Right lobe of liver (tissue), 4 donors: ENCODE measurements around the gene RAB35.

Experiments
- CTCF ChIP-seq, 4 donors: fragments of 200-600 bp in 3 of 4; fragments of 450-650 bp in 1 of 4; IDR thresholded peaks; one replicate each; pipeline versions ENCODE4 v1.5.1 to v1.8.0; 2016 to 2022; ENCODE audit warnings: antibody characterized with exemption in 4 of 4, mild to moderate bottlenecking in 2 of 4
- POLR2A ChIP-seq: fragments of 450-650 bp; IDR thresholded peaks from one replicate; pipeline ENCODE4 v1.6.1; 2017; ENCODE audit warnings: antibody characterized with exemption, mild to moderate bottlenecking
- donor health status: DM: no; HTN: no; CAD: no.
- donor health status: DM: no; HTN: no; CAD: no.
- donor health status: DM: no; HTN: yes; CAD: no.

- TF ChIP-seq POLR2A (peak; percentile 82), CTCF (IDR thresholded peaks at IDR 0.05) (no peak)
These were observed 469 bp upstream of the RAB35 start for GRCh38 chr12:120116792-120117651.
